ENCODE measurements around the gene KRT15. TPM values are rescaled to one million over a fixed set of nuclear protein-coding genes. Genes with fewer than 3 reads are reported as not detected.

KRT15 gene
- total and polyA plus RNA-seq, 2 of the 4 experiments (the other 2 are of a cell fraction), result 2.9 to 5.3 TPM

DNA sequence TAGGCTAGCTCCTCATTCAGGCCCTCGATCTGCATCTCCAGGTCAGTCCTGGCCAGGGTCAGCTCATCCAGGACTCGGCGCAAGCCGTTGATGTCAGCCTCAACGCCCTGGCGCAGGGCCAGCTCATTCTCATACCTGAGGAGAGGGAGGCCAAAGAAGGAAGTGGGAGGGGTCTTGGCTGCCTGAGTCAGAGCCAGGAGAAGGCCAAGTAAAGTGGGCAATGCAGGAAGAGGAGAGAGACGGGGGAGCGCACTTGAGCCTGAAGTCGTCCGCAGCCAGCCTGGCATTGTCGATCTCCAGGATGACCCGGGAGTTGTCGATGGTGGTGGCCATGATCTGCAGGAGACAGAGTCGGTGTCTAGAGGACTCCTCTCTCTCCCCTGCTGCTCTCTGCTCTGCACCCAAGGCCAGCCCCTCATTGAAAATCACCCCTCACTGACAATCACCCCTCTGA lies 1.8 kb downstream of the KRT15 start:
- ChIA-PET POLR2A (ENCODE audit: unreplicated experiment) (interaction anchor here (0.5 kb wide), 1 partner anchor 9 kb away, joined by 3 read pairs; no protein-coding TSS in a partner anchor), CTCF (no interaction called here)
- dilution Hi-C loops (cut with HindIII; ENCODE audit: low sequenced_read_pairs, unreplicated experiment), result no loop called here
- Histone ChIP-seq H2AK5ac (ENCODE audit: low read depth, low read length) (no peak overlapping the region), H3K79me1 (ENCODE audit: low read depth in 1 of 2, low read length in 2 of 2) (no peaks in the 10 kb centered on the region), H2AK9ac (replicated peaks; ENCODE audit: low read depth, low read length, poor library complexity) (no peak overlapping the region), H3K27me3 (ENCODE audit: control insufficient read depth, insufficient read depth, low read length) (no peaks in the 10 kb centered on the region), H3K36me3 (ENCODE audit: control insufficient read depth, insufficient read depth, low read length) (no peaks in the 10 kb centered on the region), H4K5ac (ENCODE audit: low read depth, low read length) (no peak overlapping the region), H3K27ac (ENCODE audit: insufficient read depth, low read length) (no peak overlapping the region), H4K20me1 (ENCODE audit: insufficient read depth, low read length) (no peaks in the 10 kb centered on the region), H3K4me2 (ENCODE audit: low read depth, low read length) (no peak overlapping the region), H4K91ac (ENCODE audit: insufficient read depth, low read depth, low read length) (no peak overlapping the region), H3K14ac (replicated peaks; ENCODE audit: low read depth, low read length) (no peak overlapping the region), H3K9me1 (ENCODE audit: insufficient read depth, low read length) (0 out of 2 replicates have a peak, but pooled peaks cover 3% of the 10 kb centered on the region), H4K8ac (ENCODE audit: low read depth in 2 of 2, low read length in 2 of 2) (no peak overlapping the region), H3K4ac (ENCODE audit: low read depth, low read length) (no peak overlapping the region), H3K4me1 (ENCODE audit: control insufficient read depth, insufficient read depth, low read length) (peaks cover 12% of the 10 kb centered on the region), H3K9me3 (ENCODE audit: control insufficient read depth, insufficient read depth, low read length) (no peaks in the 10 kb centered on the region), H3K56ac (ENCODE audit: extremely low read depth, insufficient read depth, low read length) (no peak overlapping the region), H2BK20ac (ENCODE audit: low read depth, low read length) (no peak overlapping the region), H2BK5ac (ENCODE audit: low read depth, low read length, poor library complexity, severe bottlenecking) (no peak overlapping the region), H3K18ac (ENCODE audit: low read depth, low read length) (no peak overlapping the region), H2BK15ac (ENCODE audit: low read depth, low read length) (no peak overlapping the region), H3K4me3 (ENCODE audit: insufficient read depth, low read depth, low read length) (no peak overlapping the region), H2AFZ (replicated peaks; ENCODE audit: low read length, poor library complexity) (no peak overlapping the region), H2BK120ac (ENCODE audit: low read depth, low read length) (no peak overlapping the region), H3K23ac (ENCODE audit: low read depth, low read length) (no peak overlapping the region), H3K9ac (ENCODE audit: low read depth, low read length) (no peak overlapping the region)
- intact Hi-C loops (cut with micrococcal nuclease), result no loop called here
- no peak for DNase-seq
- 96% methylated on average over 5 of the region's 14 CpGs; no CpG with 5 or more reads in 1 of the 2 experiments for WGBS, 2 experiments (ENCODE audit: extremely low coverage in 2 of 2, insufficient read length in 1 of 2)
- no TSS peak for BruUV-seq (replicated peaks)
- in situ Hi-C loops (cut with MboI; ENCODE audit: low sequenced_read_pairs), result no loop called here
- no peak for ATAC-seq (ENCODE audit: low read depth)
- TF ChIP-seq CEBPB (IDR thresholded peaks at IDR 0.05; ENCODE audit: low read depth, low read length), result no peak
- no peak for TF ChIP-seq BHLHE40 (IDR thresholded peaks at IDR 0.05; ENCODE audit: low read depth, low read length)
- TF ChIP-seq MAZ (IDR thresholded peaks at IDR 0.05; ENCODE audit: borderline replicate concordance, low read depth, low read length), result no peak
- TF ChIP-seq, protein P1, sequence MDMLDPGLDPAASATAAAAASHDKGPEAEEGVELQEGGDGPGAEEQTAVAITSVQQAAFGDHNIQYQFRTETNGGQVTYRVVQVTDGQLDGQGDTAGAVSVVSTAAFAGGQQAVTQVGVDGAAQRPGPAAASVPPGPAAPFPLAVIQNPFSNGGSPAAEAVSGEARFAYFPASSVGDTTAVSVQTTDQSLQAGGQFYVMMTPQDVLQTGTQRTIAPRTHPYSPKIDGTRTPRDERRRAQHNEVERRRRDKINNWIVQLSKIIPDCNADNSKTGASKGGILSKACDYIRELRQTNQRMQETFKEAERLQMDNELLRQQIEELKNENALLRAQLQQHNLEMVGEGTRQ (IDR thresholded peaks at IDR 0.05; ENCODE audit: low read depth, low read length), result no peak
- no peak for TF ChIP-seq FOS (IDR thresholded peaks at IDR 0.05; ENCODE audit: low read depth, low read length)
- TF ChIP-seq POLR2A (IDR thresholded peaks at IDR 0.05; ENCODE audit: low read depth, low read length), result no peak
- no peak for TF ChIP-seq RAD21 (IDR thresholded peaks at IDR 0.05; ENCODE audit: low read length)
- no peak for TF ChIP-seq SMC3 (IDR thresholded peaks at IDR 0.05; ENCODE audit: low read depth, low read length)
